Measurements from ENCODE around the gene PKP1.

The PKP1 gene

DNA sequence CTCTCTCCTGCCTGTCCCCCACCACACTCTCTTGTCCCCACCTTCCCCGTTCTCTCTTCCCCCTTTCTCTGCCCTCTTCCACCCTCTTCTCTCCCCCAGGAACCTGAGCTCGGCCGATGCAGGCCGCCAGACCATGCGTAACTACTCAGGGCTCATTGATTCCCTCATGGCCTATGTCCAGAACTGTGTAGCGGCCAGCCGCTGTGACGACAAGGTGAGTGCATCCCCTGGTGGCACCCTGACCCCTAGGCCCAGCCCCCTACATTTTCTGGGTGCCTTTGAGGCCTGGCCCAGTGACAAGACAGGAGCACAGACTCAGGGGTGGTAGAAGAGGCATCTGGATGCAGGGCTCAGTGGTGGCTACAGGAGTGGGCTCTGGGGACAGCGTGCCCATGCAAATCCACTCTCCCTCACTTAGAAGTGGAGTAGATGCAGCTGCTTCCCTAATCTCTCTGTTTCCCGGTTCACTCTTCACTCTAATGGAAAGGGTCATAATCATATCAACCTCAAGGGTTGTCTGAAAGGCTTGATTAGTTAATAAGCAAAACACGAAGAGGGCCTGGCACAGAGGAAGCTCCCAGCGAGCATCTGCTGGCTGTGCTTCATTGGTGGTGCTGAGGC, 37.0 kb downstream of the PKP1 start:
- Histone ChIP-seq H3K36me3 (ENCODE audit: insufficient read depth, low read length) (no peaks in the 10 kb centered on the region), H3K4me1 (ENCODE audit: insufficient read depth, low read length, severe bottlenecking) (no peaks in the 10 kb centered on the region), H3K9me3 (ENCODE audit: low read length) (no peaks in the 10 kb centered on the region), H3K27me3 (ENCODE audit: insufficient read depth, low read length) (no peaks in the 10 kb centered on the region; the same call in 1 of the 2 replicates), H3K9me2 (ENCODE audit: low read depth, low read length) (no peaks in the 10 kb centered on the region), H3K27ac (ENCODE audit: low read depth, low read length, poor library complexity, severe bottlenecking) (no peak overlapping the region), H3K4me3 (ENCODE audit: low read depth, low read length, poor library complexity, severe bottlenecking) (no peak overlapping the region), H2AFZ (ENCODE audit: low read length) (no peak overlapping the region), H3K9ac (ENCODE audit: low read length) (no peak overlapping the region), H3K4me2 (ENCODE audit: low read length) (no peak overlapping the region), H3F3A (ENCODE audit: insufficient read depth, low read length) (no peaks in the 10 kb centered on the region), H3K79me2 (ENCODE audit: insufficient read depth, low read length) (no peaks in the 10 kb centered on the region), H4K20me1 (ENCODE audit: insufficient read depth, low read length) (no peaks in the 10 kb centered on the region)
- TF ChIP-seq, protein P1, sequence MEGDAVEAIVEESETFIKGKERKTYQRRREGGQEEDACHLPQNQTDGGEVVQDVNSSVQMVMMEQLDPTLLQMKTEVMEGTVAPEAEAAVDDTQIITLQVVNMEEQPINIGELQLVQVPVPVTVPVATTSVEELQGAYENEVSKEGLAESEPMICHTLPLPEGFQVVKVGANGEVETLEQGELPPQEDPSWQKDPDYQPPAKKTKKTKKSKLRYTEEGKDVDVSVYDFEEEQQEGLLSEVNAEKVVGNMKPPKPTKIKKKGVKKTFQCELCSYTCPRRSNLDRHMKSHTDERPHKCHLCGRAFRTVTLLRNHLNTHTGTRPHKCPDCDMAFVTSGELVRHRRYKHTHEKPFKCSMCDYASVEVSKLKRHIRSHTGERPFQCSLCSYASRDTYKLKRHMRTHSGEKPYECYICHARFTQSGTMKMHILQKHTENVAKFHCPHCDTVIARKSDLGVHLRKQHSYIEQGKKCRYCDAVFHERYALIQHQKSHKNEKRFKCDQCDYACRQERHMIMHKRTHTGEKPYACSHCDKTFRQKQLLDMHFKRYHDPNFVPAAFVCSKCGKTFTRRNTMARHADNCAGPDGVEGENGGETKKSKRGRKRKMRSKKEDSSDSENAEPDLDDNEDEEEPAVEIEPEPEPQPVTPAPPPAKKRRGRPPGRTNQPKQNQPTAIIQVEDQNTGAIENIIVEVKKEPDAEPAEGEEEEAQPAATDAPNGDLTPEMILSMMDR (IDR thresholded peaks at IDR 0.05; ENCODE audit: low read length): no peak
- TF ChIP-seq EZH2 (IDR thresholded peaks at IDR 0.05; ENCODE audit: borderline replicate concordance, low read length): no peak

DNA sequence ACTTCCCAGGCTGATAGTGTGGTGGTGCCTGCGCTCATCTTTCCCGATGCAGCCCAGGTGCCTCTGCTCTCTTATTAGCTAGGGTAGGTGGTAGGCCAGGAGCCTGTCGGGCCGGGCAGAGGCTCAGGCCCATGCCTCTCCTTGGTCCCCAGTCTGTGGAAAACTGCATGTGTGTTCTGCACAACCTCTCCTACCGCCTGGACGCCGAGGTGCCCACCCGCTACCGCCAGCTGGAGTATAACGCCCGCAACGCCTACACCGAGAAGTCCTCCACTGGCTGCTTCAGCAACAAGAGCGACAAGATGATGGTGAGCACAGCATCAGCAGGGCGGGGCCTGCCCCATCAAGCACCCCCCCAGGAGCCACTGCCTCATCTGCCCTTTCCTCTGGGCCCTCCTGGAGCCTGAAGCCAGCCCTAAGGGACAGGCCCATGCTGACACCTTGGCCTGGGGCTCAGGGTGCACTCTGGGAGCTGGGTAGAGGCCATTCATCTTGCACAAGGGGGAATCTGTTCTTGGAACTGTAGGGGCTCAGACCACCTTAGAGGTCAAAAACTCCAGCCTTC, 38.6 kb downstream of the PKP1 start:
- Histone ChIP-seq H3K4me1 (ENCODE audit: insufficient read depth, low read length, severe bottlenecking) (no peaks in the 10 kb centered on the region), H3K36me3 (ENCODE audit: insufficient read depth, low read length) (no peaks in the 10 kb centered on the region), H3K4me3 (ENCODE audit: low read depth, low read length, poor library complexity, severe bottlenecking) (no peak overlapping the region), H3K27me3 (ENCODE audit: insufficient read depth, low read length) (no peaks in the 10 kb centered on the region), H3K4me2 (ENCODE audit: low read length) (no peak overlapping the region), H2AFZ (ENCODE audit: low read length) (no peak overlapping the region), H3K9me3 (ENCODE audit: low read length) (no peaks in the 10 kb centered on the region), H3F3A (ENCODE audit: insufficient read depth, low read length) (no peaks in the 10 kb centered on the region), H3K9ac (ENCODE audit: low read length) (no peak overlapping the region), H4K20me1 (ENCODE audit: insufficient read depth, low read length) (no peaks in the 10 kb centered on the region), H3K79me2 (ENCODE audit: insufficient read depth, low read length) (no peaks in the 10 kb centered on the region), H3K27ac (ENCODE audit: low read depth, low read length, poor library complexity, severe bottlenecking) (no peak overlapping the region), H3K9me2 (ENCODE audit: low read depth, low read length) (no peaks in the 10 kb centered on the region)
- TF ChIP-seq EZH2 (IDR thresholded peaks at IDR 0.05; ENCODE audit: borderline replicate concordance, low read length): no peak
- TF ChIP-seq, protein P1 (IDR thresholded peaks at IDR 0.05; ENCODE audit: low read length): no peak

- Histone ChIP-seq H3K9me3 (ENCODE audit: low read length) (no peaks in the 10 kb centered on the region), H3K36me3 (ENCODE audit: insufficient read depth, low read length) (no peaks in the 10 kb centered on the region), H3K4me2 (ENCODE audit: low read length) (no peak overlapping the region), H3K9me2 (ENCODE audit: low read depth, low read length) (no peaks in the 10 kb centered on the region), H3K9ac (ENCODE audit: low read length) (no peak overlapping the region), H2AFZ (ENCODE audit: low read length) (no peak overlapping the region), H4K20me1 (ENCODE audit: insufficient read depth, low read length) (no peaks in the 10 kb centered on the region), H3K4me1 (ENCODE audit: insufficient read depth, low read length, severe bottlenecking) (no peaks in the 10 kb centered on the region), H3F3A (ENCODE audit: insufficient read depth, low read length) (no peaks in the 10 kb centered on the region), H3K27me3 (ENCODE audit: insufficient read depth, low read length) (no peaks in the 10 kb centered on the region), H3K79me2 (ENCODE audit: insufficient read depth, low read length) (no peaks in the 10 kb centered on the region), H3K4me3 (ENCODE audit: low read depth, low read length, poor library complexity, severe bottlenecking) (no peak overlapping the region), H3K27ac (ENCODE audit: low read depth, low read length, poor library complexity, severe bottlenecking) (no peak overlapping the region)
- no peak for TF ChIP-seq EZH2 (IDR thresholded peaks at IDR 0.05; ENCODE audit: borderline replicate concordance, low read length)
- TF ChIP-seq, protein P1 (IDR thresholded peaks at IDR 0.05; ENCODE audit: low read length): no peak
Measured at GRCh38 chr1:201322653-201323510, 39.6 kb downstream of the PKP1 start.
